Measurements from ENCODE around the gene NUDT2. TPM values are rescaled to one million over a fixed set of nuclear protein-coding genes. Genes with fewer than 3 reads are reported as not detected.

The NUDT2 gene
- 23.8 and 27.7 TPM in 2 replicates for total RNA-seq (2014; rRNA removed; shearing (Covaris generic))
- total RNA-seq (2022), result 26.7 and 28.0 TPM in 2 replicates
- Bru-seq, nascent RNA, result percentile 71 among the genes with signal in this experiment
- percentile 70 among the genes with signal in this experiment for BruChase-seq, experiment 1, labeled RNA remaining after a 6-hour chase
- BruChase-seq, experiment 2, labeled RNA remaining after a 2-hour chase, result percentile 68 among the genes with signal in this experiment
- long read RNA-seq, transcript NUDT2-201 (4 exons, 960 nt), result major isoform, 6 of 14 reads
- long read RNA-seq, partial matches to known transcripts, result 4 of 14 reads
- long read RNA-seq, other reads (novel, unspliced or antisense), result 3 of 14 reads

- Histone ChIP-seq H3K79me2 (ENCODE audit: insufficient read depth, low read depth, low read length) (peaks cover 44% of the 10 kb centered on the region), H3K4me3 (ENCODE audit: low read depth, low read length, poor library complexity, severe bottlenecking) (peak within 1 kb of the TSS; percentile 98), H2AFZ (ENCODE audit: low read length) (peak within 1 kb of the TSS; percentile 85), H3K9me3 (ENCODE audit: low read length) (no peaks in the 10 kb centered on the region), H3K4me2 (ENCODE audit: low read length) (peak within 1 kb of the TSS; percentile 96), H3K4me1 (ENCODE audit: insufficient read depth, low read length, poor library complexity, severe bottlenecking) (peaks cover 46% of the 10 kb centered on the region), H4K20me1 (ENCODE audit: insufficient read depth, low read length) (0 out of 2 replicates have a peak, but pooled peaks cover 3% of the 10 kb centered on the region), H3K36me3 (ENCODE audit: insufficient read depth, low read length) (no peaks in the 10 kb centered on the region), H3K9me2 (ENCODE audit: insufficient read depth, low read length) (no peaks in the 10 kb centered on the region), H3K27ac (ENCODE audit: low read depth, low read length, poor library complexity, severe bottlenecking) (peak within 1 kb of the TSS; percentile 74)
- TF ChIP-seq CTCF (conservative IDR thresholded peaks at IDR 0.05; ENCODE audit: low read length) (no peak), EZH2phosphoT487 (IDR thresholded peaks at IDR 0.05; ENCODE audit: borderline replicate concordance, low read depth, low read length) (no peak)
- intact Hi-C loops (cut with micrococcal nuclease; ENCODE audit: unreplicated experiment), result loop anchor here (1.0 kb wide), 1 partner anchor 281 kb away; the partner anchor contains the start of gene UBAP2
- no TSS peak for BruUV-seq (replicated peaks)
- peak; percentile 100 for DNase-seq (ENCODE audit: low spot score)
- ChIA-PET CTCF (ENCODE audit: unreplicated experiment) (no interaction called here), POLR2A (no interaction called here)
Measured at GRCh38 chr9:34328987-34329832, at the start of gene NUDT2, which contains the start of gene KIF24. NUDT2 (plus strand) TSS chr9:34329569; CDS start chr9:34339040, 9,471 bp downstream. KIF24 (minus strand) TSS chr9:34329268; CDS start chr9:34311346, 17,922 bp downstream.

GRCh38 chr9:34282096-34282495 is 47.3 kb upstream of the NUDT2 start:
- BruUV-seq (replicated peaks), result no TSS peak
- H3K4me1 ChIP-seq (ENCODE audit: insufficient read depth, low read length, poor library complexity, severe bottlenecking), result no peaks in the 10 kb centered on the region
- H3K9me3 ChIP-seq (ENCODE audit: low read length), result no peaks in the 10 kb centered on the region
- no peak for DNase-seq (ENCODE audit: low spot score)
- no peak overlapping the region for H3K4me3 ChIP-seq (ENCODE audit: low read depth, low read length, poor library complexity, severe bottlenecking)
- H4K20me1 ChIP-seq (ENCODE audit: insufficient read depth, low read length), result no peaks in the 10 kb centered on the region
- H3K79me2 ChIP-seq (ENCODE audit: insufficient read depth, low read depth, low read length), result no peaks in the 10 kb centered on the region
- H3K4me2 ChIP-seq (ENCODE audit: low read length), result no peak overlapping the region
- no peaks in the 10 kb centered on the region for H3K9me2 ChIP-seq (ENCODE audit: insufficient read depth, low read length)
- peaks cover 47% of the 10 kb centered on the region for H3K36me3 ChIP-seq (ENCODE audit: insufficient read depth, low read length)
- intact Hi-C loops (cut with micrococcal nuclease; ENCODE audit: unreplicated experiment), result loop anchor here (5.0 kb wide), 1 partner anchor 35 kb away; no protein-coding TSS in a partner anchor
- POLR2A ChIA-PET, result interaction anchor here (0.7 to 1.3 kb wide), 3 partner anchors 11 to 27 kb away, joined by 3 to 4 read pairs (median 3); no protein-coding TSS in a partner anchor
- CTCF ChIA-PET (ENCODE audit: unreplicated experiment), result no interaction called here
- TF ChIP-seq EZH2phosphoT487 (IDR thresholded peaks at IDR 0.05; ENCODE audit: borderline replicate concordance, low read depth, low read length) (no peak), CTCF (conservative IDR thresholded peaks at IDR 0.05; ENCODE audit: low read length) (no peak)
- no peak overlapping the region for H3K27ac ChIP-seq (ENCODE audit: low read depth, low read length, poor library complexity, severe bottlenecking)
- H2AFZ ChIP-seq (ENCODE audit: low read length), result no peak overlapping the region
